K562 (cell line): ENCODE measurements around the gene MRPL38. TPM values are rescaled to one million over a fixed set of nuclear protein-coding genes. Genes with fewer than 3 reads are reported as not detected.
A peak's percentile ranks its signal among the peaks of the same experiment; 100 is the strongest.

ENCODE experiments used
- BCL6 ChIP-seq: fragments of 250-450 bp; sonication (Bioruptor Pico); IDR thresholded peaks from 2 replicates; pipeline ENCODE4 v1.4.0; 2020
- CBFA2T3 ChIP-seq: fragments of 450-650 bp; IDR thresholded peaks from 2 replicates; pipeline ENCODE4 v1.6.1; 2017
- CBFB ChIP-seq: sonication (generic); formaldehyde crosslinking; IDR thresholded peaks from 2 replicates; pipeline ENCODE4 v1.4.0; 2020; ENCODE audit warnings: mild to moderate bottlenecking, missing genetic modification reagents
- COPS2 ChIP-seq: fragments of 450-650 bp; conservative IDR thresholded peaks from 2 replicates; pipeline ENCODE4 v1.6.1; 2016; ENCODE audit warnings: mild to moderate bottlenecking, moderate library complexity
- DNMT1 ChIP-seq: fragments of 450-650 bp; IDR thresholded peaks from 2 replicates; pipeline ENCODE4 v1.6.1; 2016; ENCODE audit warnings: antibody characterized with exemption, mild to moderate bottlenecking
- E2F4 ChIP-seq: sonication (generic); formaldehyde crosslinking; IDR thresholded peaks from 2 replicates; pipeline ENCODE4 v1.8.0; 2022; ENCODE audit warnings: mild to moderate bottlenecking, low read depth, missing genetic modification reagents
- FOXA3 ChIP-seq, 2 experiments: fragments of 450-650 bp in 1 of 2; sonication (generic) in 1 of 2; formaldehyde crosslinking; IDR thresholded peaks in 1 of 2; conservative IDR thresholded peaks in 1 of 2; 2 replicates each; pipeline versions ENCODE4 v1.4.0 to v1.8.0; 2020 to 2022; ENCODE audit warnings: mild to moderate bottlenecking in 2 of 2, missing genetic modification reagents in 1 of 2
- IFI16 ChIP-seq: fragments of 250-450 bp; sonication (Bioruptor Pico); IDR thresholded peaks from 2 replicates; pipeline ENCODE4 v2.1.2; 2022; ENCODE audit warnings: mild to moderate bottlenecking, inconsistent platforms
- MCM7 ChIP-seq, 2 experiments: fragments of 450-650 bp; IDR thresholded peaks; 2 replicates each; pipeline ENCODE4 v1.6.1; 2016 to 2018
- MEIS2 ChIP-seq: fragments of 450-650 bp; IDR thresholded peaks from 2 replicates; pipeline ENCODE4 v1.6.1; 2014; ENCODE audit warnings: mild to moderate bottlenecking; ENCODE audit not compliant: partially characterized antibody
- MTA1 ChIP-seq: fragments of 450-650 bp; IDR thresholded peaks from 2 replicates; pipeline ENCODE4 v1.6.1; 2017; ENCODE audit warnings: borderline replicate concordance
- PCBP1 ChIP-seq: fragments of 200-400 bp; formaldehyde crosslinking; IDR thresholded peaks from 2 replicates; pipeline ENCODE4 v1.6.1; 2018; ENCODE audit warnings: mild to moderate bottlenecking, low read depth, low read length; ENCODE audit not compliant: poor library complexity, severe bottlenecking
- POLR2AphosphoS2 ChIP-seq: IDR thresholded peaks from 2 replicates; pipeline ENCODE4 v1.6.1; 2012; ENCODE audit warnings: low read length, improper control_type of control experiment
- ZEB2 ChIP-seq: fragments of 450-650 bp; IDR thresholded peaks from 2 replicates; pipeline ENCODE4 v1.6.1; 2016
- ZKSCAN8 ChIP-seq: fragments of 200-800 bp; sonication (Bioruptor generic); IDR thresholded peaks from 2 replicates; pipeline ENCODE4 v1.6.1; 2016; ENCODE audit warnings: missing genetic modification characterization, missing compliant biosample characterization
- ZNF445 ChIP-seq: fragments of 250-450 bp; sonication (Bioruptor Pico); IDR thresholded peaks from 2 replicates; pipeline ENCODE4 v1.4.0; 2020; ENCODE audit warnings: low read depth, mild to moderate bottlenecking, moderate library complexity
- ZNF561 ChIP-seq: fragments of 450-650 bp; formaldehyde crosslinking; conservative IDR thresholded peaks from 2 replicates; pipeline ENCODE4 v1.4.0; 2020; ENCODE audit warnings: mild to moderate bottlenecking, moderate library complexity
- ZNF586 ChIP-seq: fragments of 450-650 bp; formaldehyde crosslinking; conservative IDR thresholded peaks from 2 replicates; pipeline ENCODE4 v1.4.0; 2020; ENCODE audit warnings: mild to moderate bottlenecking, moderate library complexity
- ZNF717 ChIP-seq: fragments of 250-450 bp; sonication (Bioruptor Pico); IDR thresholded peaks from 2 replicates; pipeline ENCODE4 v1.5.0; 2021
- ZNF778 ChIP-seq: fragments of 450-650 bp; formaldehyde crosslinking; IDR thresholded peaks from 2 replicates; pipeline ENCODE4 v1.4.0; 2020; ENCODE audit warnings: mild to moderate bottlenecking, moderate library complexity
- ZSCAN29 ChIP-seq: fragments of 450-650 bp; IDR thresholded peaks from 2 replicates; pipeline ENCODE4 v1.6.1; 2017
- polyA plus RNA-seq, 8 experiments: library from polyadenylated mRNA; depleted of rRNA in 4 of 8; stranded (reverse) in 5 of 8; unstranded in 3 of 8; fragments of >200 nt; fragmentation: Nextera tagmentation in 2 of 8; fragmentation: Illumina TruSeq in 1 of 8; extraction: Ambion mirVana in 2 of 8; extraction: Trizol in 1 of 8; gene quantifications; 2 replicates each; pipeline versions ENCODE4 v1.2.1 to v1.2.3, GENCODE V29; 2011 to 2014; ENCODE audit warnings: inconsistent platforms in 1 of 8, missing spikeins in 1 of 8
- total RNA-seq, 7 experiments: library from RNA; depleted of rRNA in 6 of 7; stranded (reverse); fragments of >200 nt in 6 of 7; fragmentation: Illumina TruSeq in 2 of 7; extraction: Trizol in 2 of 7; gene quantifications; 2 replicates each; pipeline versions ENCODE4 v1.2.1 to v1.2.3, GENCODE V29; 2011 to 2021; ENCODE audit warnings: low replicate concordance in 1 of 7
- TF ChIP-seq, protein P1 (sequence below): conservative IDR thresholded peaks from 2 replicates; pipeline ENCODE4 v1.6.1; 2011; ENCODE audit warnings: low read depth, mild to moderate bottlenecking, low read length; ENCODE audit not compliant: control insufficient read depth
- TF ChIP-seq, protein P2 (sequence below), 2 experiments: fragments of 450-650 bp; IDR thresholded peaks; 2 replicates each; pipeline ENCODE4 v1.6.1; 2016

Gene MRPL38
- total and polyA plus RNA-seq, 9 of the 15 experiments (the other 6 are each of a cell fraction or from before 2014, with no cell fraction given): 4.5 to 154 (median 48.5) TPM

GRCh38 chr17:75855310-75856061 is 49.2 kb downstream of the MRPL38 start, which contains the start of gene WBP2 (continued):
- no peak for TF ChIP-seq DNMT1
- peak in 1 of 2 experiments; percentile 71; a peak in 2 of 4 replicates for TF ChIP-seq FOXA3 (CRISPR knock-in tag; conservative IDR thresholded peaks at IDR 0.05 in 1 of 2, IDR thresholded peaks at IDR 0.05 in 1 of 2)
- no peak for TF ChIP-seq CBFA2T3
- no peak for TF ChIP-seq ZKSCAN8 (CRISPR knock-in tag)
- TF ChIP-seq E2F4: no peak
- TF ChIP-seq, protein P1, sequence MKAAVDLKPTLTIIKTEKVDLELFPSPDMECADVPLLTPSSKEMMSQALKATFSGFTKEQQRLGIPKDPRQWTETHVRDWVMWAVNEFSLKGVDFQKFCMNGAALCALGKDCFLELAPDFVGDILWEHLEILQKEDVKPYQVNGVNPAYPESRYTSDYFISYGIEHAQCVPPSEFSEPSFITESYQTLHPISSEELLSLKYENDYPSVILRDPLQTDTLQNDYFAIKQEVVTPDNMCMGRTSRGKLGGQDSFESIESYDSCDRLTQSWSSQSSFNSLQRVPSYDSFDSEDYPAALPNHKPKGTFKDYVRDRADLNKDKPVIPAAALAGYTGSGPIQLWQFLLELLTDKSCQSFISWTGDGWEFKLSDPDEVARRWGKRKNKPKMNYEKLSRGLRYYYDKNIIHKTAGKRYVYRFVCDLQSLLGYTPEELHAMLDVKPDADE: peak; percentile 96; the same call in 1 of the 2 replicates
- no peak for TF ChIP-seq ZNF778 (CRISPR knock-in tag)
- TF ChIP-seq MTA1: peak; percentile 34; the same call in 1 of the 2 replicates
- no peak for TF ChIP-seq ZSCAN29
- no peak for TF ChIP-seq IFI16
- TF ChIP-seq ZNF561: no peak
- no peak for TF ChIP-seq ZNF445 (CRISPR knock-in tag)
- TF ChIP-seq COPS2: no peak
- TF ChIP-seq ZNF586 (CRISPR knock-in tag): no peak
- peak; percentile 91 for TF ChIP-seq POLR2AphosphoS2
- peak; percentile 28 for TF ChIP-seq MEIS2
- TF ChIP-seq CBFB (CRISPR knock-in tag): no peak
- no peak for TF ChIP-seq PCBP1
- TF ChIP-seq ZEB2: peak; percentile 20; the same call in 1 of the 2 replicates
- TF ChIP-seq, protein P2, sequence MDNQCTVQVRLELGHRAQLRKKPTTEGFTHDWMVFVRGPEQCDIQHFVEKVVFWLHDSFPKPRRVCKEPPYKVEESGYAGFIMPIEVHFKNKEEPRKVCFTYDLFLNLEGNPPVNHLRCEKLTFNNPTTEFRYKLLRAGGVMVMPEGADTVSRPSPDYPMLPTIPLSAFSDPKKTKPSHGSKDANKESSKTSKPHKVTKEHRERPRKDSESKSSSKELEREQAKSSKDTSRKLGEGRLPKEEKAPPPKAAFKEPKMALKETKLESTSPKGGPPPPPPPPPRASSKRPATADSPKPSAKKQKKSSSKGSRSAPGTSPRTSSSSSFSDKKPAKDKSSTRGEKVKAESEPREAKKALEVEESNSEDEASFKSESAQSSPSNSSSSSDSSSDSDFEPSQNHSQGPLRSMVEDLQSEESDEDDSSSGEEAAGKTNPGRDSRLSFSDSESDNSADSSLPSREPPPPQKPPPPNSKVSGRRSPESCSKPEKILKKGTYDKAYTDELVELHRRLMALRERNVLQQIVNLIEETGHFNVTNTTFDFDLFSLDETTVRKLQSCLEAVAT (IDR thresholded peaks at IDR 0.05): peak in 1 of 2 experiments; percentile 96; a peak in 2 of 4 replicates
- no peak for TF ChIP-seq MCM7 (IDR thresholded peaks at IDR 0.05)
- no peak for TF ChIP-seq BCL6 (CRISPR knock-in tag)
- no peak for TF ChIP-seq ZNF717 (CRISPR knock-in tag)
